Measurements from ENCODE around the gene ZNF45. TPM values are rescaled to one million over a fixed set of nuclear protein-coding genes. Genes with fewer than 3 reads are reported as not detected.

Gene ZNF45
- total RNA-seq, 1 experiment from 2014 or later, result 12.2 TPM

DNA sequence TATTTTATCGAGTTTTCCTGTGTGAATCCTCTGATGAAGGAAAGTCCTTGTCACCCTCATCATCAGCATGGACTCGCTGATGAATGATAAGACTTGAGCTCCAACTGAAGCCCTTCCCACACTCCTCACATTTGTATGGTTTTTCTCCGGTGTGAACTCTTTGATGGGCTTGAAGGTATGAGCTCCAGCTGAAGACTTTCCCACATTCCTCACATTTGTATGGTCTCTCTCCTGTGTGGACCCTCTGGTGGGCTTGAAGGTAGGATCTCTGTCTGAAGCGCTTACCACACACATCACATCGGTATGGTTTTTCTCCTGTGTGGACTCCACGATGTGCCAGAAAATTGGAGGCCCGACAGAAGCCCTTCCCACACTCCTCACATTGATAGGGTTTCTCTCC, 21.7 kb downstream of the ZNF45 start (continued):
- TF ChIP-seq, protein P1, sequence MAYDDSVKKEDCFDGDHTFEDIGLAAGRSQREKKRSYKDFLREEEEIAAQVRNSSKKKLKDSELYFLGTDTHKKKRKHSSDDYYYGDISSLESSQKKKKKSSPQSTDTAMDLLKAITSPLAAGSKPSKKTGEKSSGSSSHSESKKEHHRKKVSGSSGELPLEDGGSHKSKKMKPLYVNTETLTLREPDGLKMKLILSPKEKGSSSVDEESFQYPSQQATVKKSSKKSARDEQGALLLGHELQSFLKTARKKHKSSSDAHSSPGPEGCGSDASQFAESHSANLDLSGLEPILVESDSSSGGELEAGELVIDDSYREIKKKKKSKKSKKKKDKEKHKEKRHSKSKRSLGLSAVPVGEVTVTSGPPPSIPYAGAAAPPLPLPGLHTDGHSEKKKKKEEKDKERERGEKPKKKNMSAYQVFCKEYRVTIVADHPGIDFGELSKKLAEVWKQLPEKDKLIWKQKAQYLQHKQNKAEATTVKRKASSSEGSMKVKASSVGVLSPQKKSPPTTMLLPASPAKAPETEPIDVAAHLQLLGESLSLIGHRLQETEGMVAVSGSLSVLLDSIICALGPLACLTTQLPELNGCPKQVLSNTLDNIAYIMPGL (CRISPR knock-in tag; IDR thresholded peaks at IDR 0.05), result no peak
- TF ChIP-seq MYBL2 (CRISPR knock-in tag; IDR thresholded peaks at IDR 0.05), result no peak

DNA sequence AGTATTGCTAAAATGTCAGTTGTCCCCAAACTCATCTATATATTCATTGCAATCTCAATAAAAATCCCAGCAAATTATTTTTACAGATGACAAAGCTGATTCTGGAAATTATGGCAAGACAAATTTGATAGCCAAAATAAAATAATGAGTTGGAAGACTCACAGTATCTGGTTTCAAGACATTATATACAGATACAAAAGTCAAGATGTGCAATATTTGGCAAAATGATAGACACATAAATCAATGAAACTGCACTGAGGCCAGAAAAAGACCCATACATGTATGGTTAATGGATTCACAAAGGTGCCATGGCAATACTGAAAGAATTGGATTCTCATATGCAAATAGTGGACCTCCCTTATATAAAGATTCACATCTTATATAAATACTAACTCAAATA, 24.2 kb downstream of the ZNF45 start:
- peaks cover 91% of the 10 kb centered on the region for H3K36me3 Mint-ChIP-seq
- no peak for TF ChIP-seq KAT7 (CRISPR knock-in tag; IDR thresholded peaks at IDR 0.05; ENCODE audit: borderline replicate concordance)
- no peak for TF ChIP-seq NR3C1 (CRISPR knock-in tag; conservative IDR thresholded peaks at IDR 0.05; ENCODE audit: low read depth)
- TF ChIP-seq ESRRA (CRISPR knock-in tag; IDR thresholded peaks at IDR 0.05; ENCODE audit: borderline replicate concordance), result no peak
- no peak for TF ChIP-seq TEAD1 (CRISPR knock-in tag; IDR thresholded peaks at IDR 0.05)
- TF ChIP-seq JAZF1 (CRISPR knock-in tag; IDR thresholded peaks at IDR 0.05), result no peak
- TF ChIP-seq SMAD3 (CRISPR knock-in tag; IDR thresholded peaks at IDR 0.05; ENCODE audit: borderline replicate concordance), result no peak
- no peak for TF ChIP-seq CBFB (CRISPR knock-in tag; IDR thresholded peaks at IDR 0.05; ENCODE audit: low read depth)
- TF ChIP-seq ZNF317 (CRISPR knock-in tag; IDR thresholded peaks at IDR 0.05; ENCODE audit: borderline replicate concordance, low read depth), result no peak
- TF ChIP-seq, protein P2, sequence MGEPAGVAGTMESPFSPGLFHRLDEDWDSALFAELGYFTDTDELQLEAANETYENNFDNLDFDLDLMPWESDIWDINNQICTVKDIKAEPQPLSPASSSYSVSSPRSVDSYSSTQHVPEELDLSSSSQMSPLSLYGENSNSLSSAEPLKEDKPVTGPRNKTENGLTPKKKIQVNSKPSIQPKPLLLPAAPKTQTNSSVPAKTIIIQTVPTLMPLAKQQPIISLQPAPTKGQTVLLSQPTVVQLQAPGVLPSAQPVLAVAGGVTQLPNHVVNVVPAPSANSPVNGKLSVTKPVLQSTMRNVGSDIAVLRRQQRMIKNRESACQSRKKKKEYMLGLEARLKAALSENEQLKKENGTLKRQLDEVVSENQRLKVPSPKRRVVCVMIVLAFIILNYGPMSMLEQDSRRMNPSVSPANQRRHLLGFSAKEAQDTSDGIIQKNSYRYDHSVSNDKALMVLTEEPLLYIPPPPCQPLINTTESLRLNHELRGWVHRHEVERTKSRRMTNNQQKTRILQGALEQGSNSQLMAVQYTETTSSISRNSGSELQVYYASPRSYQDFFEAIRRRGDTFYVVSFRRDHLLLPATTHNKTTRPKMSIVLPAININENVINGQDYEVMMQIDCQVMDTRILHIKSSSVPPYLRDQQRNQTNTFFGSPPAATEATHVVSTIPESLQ (CRISPR knock-in tag; IDR thresholded peaks at IDR 0.05), result no peak
- TF ChIP-seq NFE2L1 (CRISPR knock-in tag; IDR thresholded peaks at IDR 0.05), result no peak
- TF ChIP-seq, protein P3, sequence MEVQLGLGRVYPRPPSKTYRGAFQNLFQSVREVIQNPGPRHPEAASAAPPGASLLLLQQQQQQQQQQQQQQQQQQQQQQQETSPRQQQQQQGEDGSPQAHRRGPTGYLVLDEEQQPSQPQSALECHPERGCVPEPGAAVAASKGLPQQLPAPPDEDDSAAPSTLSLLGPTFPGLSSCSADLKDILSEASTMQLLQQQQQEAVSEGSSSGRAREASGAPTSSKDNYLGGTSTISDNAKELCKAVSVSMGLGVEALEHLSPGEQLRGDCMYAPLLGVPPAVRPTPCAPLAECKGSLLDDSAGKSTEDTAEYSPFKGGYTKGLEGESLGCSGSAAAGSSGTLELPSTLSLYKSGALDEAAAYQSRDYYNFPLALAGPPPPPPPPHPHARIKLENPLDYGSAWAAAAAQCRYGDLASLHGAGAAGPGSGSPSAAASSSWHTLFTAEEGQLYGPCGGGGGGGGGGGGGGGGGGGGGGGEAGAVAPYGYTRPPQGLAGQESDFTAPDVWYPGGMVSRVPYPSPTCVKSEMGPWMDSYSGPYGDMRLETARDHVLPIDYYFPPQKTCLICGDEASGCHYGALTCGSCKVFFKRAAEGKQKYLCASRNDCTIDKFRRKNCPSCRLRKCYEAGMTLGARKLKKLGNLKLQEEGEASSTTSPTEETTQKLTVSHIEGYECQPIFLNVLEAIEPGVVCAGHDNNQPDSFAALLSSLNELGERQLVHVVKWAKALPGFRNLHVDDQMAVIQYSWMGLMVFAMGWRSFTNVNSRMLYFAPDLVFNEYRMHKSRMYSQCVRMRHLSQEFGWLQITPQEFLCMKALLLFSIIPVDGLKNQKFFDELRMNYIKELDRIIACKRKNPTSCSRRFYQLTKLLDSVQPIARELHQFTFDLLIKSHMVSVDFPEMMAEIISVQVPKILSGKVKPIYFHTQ (CRISPR knock-in tag; IDR thresholded peaks at IDR 0.05), result no peak
- TF ChIP-seq, protein P4, sequence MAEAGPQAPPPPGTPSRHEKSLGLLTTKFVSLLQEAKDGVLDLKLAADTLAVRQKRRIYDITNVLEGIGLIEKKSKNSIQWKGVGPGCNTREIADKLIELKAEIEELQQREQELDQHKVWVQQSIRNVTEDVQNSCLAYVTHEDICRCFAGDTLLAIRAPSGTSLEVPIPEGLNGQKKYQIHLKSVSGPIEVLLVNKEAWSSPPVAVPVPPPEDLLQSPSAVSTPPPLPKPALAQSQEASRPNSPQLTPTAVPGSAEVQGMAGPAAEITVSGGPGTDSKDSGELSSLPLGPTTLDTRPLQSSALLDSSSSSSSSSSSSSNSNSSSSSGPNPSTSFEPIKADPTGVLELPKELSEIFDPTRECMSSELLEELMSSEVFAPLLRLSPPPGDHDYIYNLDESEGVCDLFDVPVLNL (CRISPR knock-in tag; IDR thresholded peaks at IDR 0.05; ENCODE audit: borderline replicate concordance, low read depth), result no peak
- no peak for TF ChIP-seq HMGA2 (CRISPR knock-in tag; IDR thresholded peaks at IDR 0.05)
- TF ChIP-seq, protein P5, sequence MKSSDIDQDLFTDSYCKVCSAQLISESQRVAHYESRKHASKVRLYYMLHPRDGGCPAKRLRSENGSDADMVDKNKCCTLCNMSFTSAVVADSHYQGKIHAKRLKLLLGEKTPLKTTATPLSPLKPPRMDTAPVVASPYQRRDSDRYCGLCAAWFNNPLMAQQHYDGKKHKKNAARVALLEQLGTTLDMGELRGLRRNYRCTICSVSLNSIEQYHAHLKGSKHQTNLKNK (CRISPR knock-in tag; IDR thresholded peaks at IDR 0.05), result no peak
- TF ChIP-seq SMAD4 (CRISPR knock-in tag; IDR thresholded peaks at IDR 0.05), result no peak
- no peak for TF ChIP-seq PRRX2 (CRISPR knock-in tag; IDR thresholded peaks at IDR 0.05)
- no peak for TF ChIP-seq ELF4 (CRISPR knock-in tag; IDR thresholded peaks at IDR 0.05; ENCODE audit: low read depth)
- TF ChIP-seq, protein P6, sequence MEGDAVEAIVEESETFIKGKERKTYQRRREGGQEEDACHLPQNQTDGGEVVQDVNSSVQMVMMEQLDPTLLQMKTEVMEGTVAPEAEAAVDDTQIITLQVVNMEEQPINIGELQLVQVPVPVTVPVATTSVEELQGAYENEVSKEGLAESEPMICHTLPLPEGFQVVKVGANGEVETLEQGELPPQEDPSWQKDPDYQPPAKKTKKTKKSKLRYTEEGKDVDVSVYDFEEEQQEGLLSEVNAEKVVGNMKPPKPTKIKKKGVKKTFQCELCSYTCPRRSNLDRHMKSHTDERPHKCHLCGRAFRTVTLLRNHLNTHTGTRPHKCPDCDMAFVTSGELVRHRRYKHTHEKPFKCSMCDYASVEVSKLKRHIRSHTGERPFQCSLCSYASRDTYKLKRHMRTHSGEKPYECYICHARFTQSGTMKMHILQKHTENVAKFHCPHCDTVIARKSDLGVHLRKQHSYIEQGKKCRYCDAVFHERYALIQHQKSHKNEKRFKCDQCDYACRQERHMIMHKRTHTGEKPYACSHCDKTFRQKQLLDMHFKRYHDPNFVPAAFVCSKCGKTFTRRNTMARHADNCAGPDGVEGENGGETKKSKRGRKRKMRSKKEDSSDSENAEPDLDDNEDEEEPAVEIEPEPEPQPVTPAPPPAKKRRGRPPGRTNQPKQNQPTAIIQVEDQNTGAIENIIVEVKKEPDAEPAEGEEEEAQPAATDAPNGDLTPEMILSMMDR (IDR thresholded peaks at IDR 0.05), result no peak
- no peak for TF ChIP-seq NFYB (CRISPR knock-in tag; conservative IDR thresholded peaks at IDR 0.05; ENCODE audit: low read depth)
- TF ChIP-seq, protein P7, sequence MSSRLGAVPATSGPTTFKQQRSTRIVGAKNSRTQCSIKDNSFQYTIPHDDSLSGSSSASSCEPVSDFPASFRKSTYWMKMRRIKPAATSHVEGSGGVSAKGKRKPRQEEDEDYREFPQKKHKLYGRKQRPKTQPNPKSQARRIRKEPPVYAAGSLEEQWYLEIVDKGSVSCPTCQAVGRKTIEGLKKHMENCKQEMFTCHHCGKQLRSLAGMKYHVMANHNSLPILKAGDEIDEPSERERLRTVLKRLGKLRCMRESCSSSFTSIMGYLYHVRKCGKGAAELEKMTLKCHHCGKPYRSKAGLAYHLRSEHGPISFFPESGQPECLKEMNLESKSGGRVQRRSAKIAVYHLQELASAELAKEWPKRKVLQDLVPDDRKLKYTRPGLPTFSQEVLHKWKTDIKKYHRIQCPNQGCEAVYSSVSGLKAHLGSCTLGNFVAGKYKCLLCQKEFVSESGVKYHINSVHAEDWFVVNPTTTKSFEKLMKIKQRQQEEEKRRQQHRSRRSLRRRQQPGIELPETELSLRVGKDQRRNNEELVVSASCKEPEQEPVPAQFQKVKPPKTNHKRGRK (CRISPR knock-in tag; IDR thresholded peaks at IDR 0.05; ENCODE audit: borderline replicate concordance), result no peak
- ATAC-seq, result no peak
- ChIA-PET POLR2A (no interaction called here), CTCF (no interaction called here)
- no peaks in the 10 kb centered on the region for H3K4me1 Mint-ChIP-seq
- H3K9me3 Mint-ChIP-seq, result peaks cover 99% of the 10 kb centered on the region
- H3K27me3 Mint-ChIP-seq (ENCODE audit: low read depth), result peaks cover 25% of the 10 kb centered on the region
- H3K4me3 Mint-ChIP-seq, result no peak overlapping the region
- no peak for DNase-seq (ENCODE audit: low spot score)
- H3K27ac Mint-ChIP-seq, result no peak overlapping the region

All from WTC11 (cell line).